PFSK-1 (cell line): Measurements from ENCODE around the gene TCP11.

Experiments used
- POLR2AphosphoS5 ChIP-seq: IDR thresholded peaks from 2 replicates; pipeline ENCODE4 v1.6.1; 2012; ENCODE audit warnings: low read depth, mild to moderate bottlenecking, control low read depth, low read length, moderate library complexity
- TAF1 ChIP-seq: IDR thresholded peaks from 2 replicates; pipeline ENCODE4 v1.6.1; 2012; ENCODE audit warnings: low read length, control low read depth, borderline replicate concordance; ENCODE audit not compliant: insufficient read depth

DNA sequence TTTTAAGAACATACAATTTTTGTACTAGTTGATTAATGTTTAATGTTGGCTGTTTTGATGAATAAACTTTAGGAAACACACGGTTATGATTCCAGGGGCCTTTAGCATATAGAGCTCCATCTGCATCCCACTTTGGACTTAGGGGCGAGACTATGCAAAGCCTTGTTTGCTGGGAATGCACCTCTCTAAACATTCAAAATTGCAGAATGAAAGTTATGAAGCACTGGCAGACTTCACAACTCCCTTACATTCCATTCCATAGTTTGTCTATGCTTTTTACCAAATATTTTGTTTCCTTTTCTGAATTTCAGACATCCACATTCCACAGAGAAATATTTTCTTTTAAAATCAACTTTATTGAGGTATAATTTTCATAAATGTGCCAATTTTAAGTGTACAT lies 10.3 kb upstream of the TCP11 start:
- TF ChIP-seq TAF1 (no peak), POLR2AphosphoS5 (no peak)
